HG03575 (cell line): ENCODE results near the gene KCTD18.

Experiments
- ATAC-seq: cut with Tn5 transposase; IDR thresholded peaks from one replicate; pipeline ENCODE4 v1.9.1; 2021; ENCODE audit not compliant: unreplicated experiment, insufficient number of reproducible peaks, low FRiP score; ENCODE audit errors: extremely low read depth

Gene KCTD18

GRCh38 chr2:200509612-200510433 lies at the start of gene KCTD18:
TSS of gene KCTD18 (minus strand) at chr2:200510068. CDS start at chr2:200507016, 3,052 bp downstream.
- ATAC-seq: peak; percentile 55

DNA sequence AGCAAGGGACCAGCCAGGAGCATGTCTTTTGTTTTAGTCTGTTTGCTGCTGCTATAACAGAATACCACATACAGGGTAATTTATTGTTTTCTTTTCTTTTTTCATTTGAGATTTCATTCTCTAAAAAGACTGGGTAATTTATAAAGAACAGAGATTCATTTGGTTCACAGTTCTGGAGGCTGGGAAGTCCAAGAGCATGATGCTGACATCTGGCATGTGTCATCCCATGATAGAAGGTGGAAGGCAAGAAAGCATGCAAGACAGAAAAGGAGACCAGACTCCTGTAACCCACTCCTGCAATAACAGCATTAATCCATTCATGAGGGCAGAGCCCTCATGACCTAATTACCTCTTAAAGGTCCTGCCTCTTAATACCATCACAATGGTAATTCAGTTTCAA lies 30.9 kb upstream of the KCTD18 start:
- ATAC-seq: no peak

DNA sequence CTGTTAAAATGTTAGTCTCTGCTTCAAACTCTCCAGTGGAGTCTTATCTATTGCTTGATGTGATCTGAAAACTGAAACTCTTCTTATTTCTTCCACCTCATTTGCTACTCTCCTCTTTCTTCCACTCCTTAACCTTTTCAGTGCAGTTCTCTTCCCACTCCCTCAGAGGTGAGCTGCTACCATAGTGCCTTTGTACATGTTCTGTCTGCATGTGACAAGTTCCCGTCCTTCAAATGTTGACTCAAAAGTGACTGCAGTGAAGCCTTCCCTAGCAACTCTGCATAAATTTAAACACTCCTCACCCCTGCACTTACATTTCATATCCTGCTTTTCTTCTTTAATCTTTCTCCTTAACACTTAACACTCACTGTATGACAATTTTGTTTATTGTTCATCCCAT lies 28.3 kb upstream of the KCTD18 start:
- no peak for ATAC-seq

GRCh38 chr2:200534572-200534971 lies 24.7 kb upstream of the KCTD18 start:
- ATAC-seq: no peak

DNA sequence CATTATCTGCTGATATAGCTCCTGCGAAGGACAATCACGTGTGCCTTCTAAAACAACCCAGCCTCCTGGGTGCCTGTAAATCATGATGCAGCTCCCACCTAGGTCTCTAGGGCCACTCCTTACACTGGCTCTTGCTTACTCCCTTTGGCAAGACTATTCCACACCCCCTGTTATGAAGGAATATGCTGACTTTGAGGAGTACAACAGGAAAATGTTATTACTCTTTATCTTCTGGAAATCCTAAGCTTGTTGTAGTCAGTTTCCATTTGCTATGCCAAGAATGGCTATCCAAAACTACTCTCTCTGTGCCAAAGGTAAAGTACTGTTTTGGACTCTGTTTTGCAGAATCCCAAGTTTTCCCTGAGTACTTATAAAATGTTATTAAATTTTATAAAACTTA lies 23.9 kb upstream of the KCTD18 start:
- no peak for ATAC-seq

DNA sequence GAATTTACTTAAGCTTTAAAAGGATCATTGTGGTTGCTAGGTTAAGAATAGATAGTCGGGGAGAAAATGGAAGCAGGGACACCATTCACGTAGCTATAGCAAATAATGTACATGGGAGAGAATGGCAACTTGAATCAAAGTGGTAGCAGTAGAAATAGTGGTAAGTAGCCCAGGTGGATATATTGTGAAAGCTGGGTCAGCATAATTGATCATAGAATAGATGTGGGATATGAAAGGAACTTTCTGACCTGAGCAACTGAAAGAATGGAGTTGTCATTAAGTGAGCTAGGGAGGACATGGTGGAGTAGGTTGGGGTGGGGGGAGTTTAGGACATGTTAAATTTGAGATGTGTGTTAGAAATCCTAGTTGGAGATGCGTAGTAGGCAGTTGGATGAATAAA lies 18.4 kb upstream of the KCTD18 start:
- no peak for ATAC-seq

- ATAC-seq: peak; percentile 96
These were observed 16.2 kb upstream of the KCTD18 start, which contains the start of gene SGO2 for GRCh38 chr2:200525882-200526651. TSS of gene SGO2 (plus strand) at chr2:200526207. CDS start at chr2:200532976, 6,769 bp downstream.

DNA sequence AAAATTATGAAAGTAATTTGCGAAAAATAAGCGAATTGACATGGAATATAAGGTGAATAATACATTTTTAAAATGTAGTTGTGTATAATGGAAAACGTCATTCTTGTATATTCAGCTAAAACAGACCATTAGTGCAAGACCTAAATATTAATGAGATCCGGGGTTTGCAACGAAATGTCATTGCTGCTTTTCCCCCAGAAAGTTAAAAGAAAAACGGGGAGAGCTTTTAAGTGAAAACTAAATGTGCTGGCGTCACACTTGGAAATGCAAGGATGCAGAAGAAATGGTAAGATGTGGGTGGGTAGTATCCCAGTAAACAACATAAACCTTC lies 15.6 kb upstream of the KCTD18 start:
- ATAC-seq: no peak

GRCh38 chr2:200525066-200525465 lies 15.2 kb upstream of the KCTD18 start:
- no peak for ATAC-seq

GRCh38 chr2:200523604-200524003 lies 13.7 kb upstream of the KCTD18 start:
- no peak for ATAC-seq

DNA sequence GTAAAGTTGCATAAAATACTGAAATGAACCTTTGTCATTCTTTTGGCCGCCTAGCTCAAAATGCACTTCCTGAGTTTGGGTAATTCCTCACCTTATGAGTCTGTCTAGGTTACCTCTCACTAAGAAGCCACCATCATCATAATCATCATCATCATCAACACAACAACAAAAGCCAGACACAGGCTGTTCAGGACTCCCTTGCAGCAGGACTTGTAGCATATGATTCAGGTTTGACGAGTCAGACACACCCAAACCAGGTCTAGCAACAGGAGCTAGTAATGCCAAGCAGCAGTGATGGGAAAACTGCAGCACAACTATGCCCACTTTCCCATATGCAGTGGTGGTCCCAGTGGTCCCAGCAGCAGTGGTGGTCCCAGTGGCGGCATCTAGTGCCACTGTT lies 13.3 kb upstream of the KCTD18 start:
- no peak for ATAC-seq

- ATAC-seq: no peak
These were observed 5.3 kb upstream of the KCTD18 start for GRCh38 chr2:200515155-200515554.

DNA sequence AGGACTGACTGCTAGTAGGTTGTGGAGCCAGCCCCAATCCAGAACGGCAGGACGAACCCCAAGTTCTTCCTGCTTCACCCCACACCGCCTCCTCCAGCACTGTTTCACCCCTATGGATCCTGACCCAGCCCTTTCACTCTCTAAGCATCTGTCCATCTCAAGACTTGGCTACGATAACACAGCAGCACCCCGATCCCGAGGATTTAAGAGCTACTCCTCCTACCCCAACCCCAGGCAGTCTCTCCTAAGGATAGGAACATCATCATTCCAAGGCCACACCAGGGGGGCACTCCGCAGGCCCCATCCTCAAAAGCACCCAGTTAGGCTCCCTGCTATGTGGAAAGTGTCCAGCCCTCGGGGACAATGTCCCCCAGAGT lies 645 bp downstream of the KCTD18 start:
- no peak for ATAC-seq

DNA sequence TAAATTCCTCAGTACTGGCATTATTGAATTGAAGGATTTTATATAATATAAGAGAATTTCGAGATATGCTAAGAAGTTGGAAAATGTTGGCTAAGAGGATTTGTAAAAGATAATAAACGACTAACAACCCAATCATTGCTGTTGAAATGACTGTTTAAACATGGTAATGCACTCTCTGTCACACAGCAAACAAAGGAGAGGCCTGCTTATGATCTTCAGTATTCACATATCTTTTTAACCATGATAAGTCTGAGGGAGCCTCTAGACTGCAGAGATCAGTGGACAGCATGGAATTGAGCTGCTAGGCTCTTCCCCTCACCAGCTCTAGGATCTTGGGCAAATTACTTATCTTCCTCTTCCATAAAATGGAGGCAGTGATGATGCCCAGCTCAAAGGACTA lies 2.7 kb downstream of the KCTD18 start:
- ATAC-seq: no peak

GRCh38 chr2:200506679-200507078 lies 3.2 kb downstream of the KCTD18 start:
- no peak for ATAC-seq

DNA sequence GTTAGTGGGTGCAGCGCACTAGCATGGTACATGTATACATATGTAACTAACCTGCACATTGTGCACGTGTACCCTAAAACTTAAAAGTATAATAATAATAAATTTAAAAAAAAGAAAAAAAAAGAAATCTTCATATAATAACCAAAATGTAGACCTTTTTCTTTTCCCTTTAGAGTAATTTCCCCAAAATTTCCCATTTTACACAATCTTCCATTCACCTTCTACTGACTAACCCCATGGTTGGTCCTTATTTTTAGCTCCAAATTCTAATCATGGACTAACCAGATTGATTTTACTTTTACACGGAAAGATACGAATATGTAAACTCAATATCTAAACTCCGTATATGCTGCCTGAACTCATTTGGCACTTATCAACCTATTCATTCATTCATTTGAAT lies 7.7 kb downstream of the KCTD18 start:
- no peak for ATAC-seq

DNA sequence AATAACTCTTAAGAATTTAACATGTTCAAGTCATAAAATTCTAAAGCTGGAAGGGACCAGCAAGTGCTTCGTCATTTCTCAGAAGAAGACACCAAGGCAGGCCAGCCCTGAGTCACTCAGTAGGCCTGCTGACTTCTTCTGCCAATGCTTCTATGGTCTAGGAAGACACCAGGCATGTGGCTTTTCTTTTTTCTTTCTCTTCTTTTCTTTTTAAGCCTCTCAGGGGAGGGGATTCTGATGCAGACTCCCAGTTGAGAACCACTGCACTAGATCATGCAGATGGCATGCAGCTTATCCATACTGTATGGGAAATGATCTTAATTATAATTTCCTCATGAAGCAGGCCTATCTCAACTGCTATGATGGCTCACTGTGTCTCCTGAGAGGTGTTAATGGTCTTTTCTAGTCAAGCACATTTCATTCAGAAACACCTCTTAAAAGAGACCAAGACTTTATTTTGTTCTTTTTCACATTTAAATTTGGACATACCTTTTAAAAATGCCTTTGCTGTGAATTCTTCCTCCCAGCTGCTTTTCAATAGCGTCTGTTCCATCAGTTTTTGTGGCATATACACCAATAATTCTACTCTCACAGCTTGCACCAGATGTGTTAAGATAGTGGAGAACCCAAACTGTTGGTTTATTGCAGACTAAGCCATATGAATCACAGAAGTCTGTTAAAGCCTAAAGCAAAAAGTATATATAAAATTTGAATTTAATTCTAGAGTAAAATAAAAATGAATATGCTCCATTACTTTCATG lies 11.3 kb downstream of the KCTD18 start:
- ATAC-seq: no peak

- ATAC-seq: no peak
These were observed 13.2 kb downstream of the KCTD18 start for GRCh38 chr2:200496696-200497095.

GRCh38 chr2:200494048-200494447 lies 15.8 kb downstream of the KCTD18 start:
- no peak for ATAC-seq

DNA sequence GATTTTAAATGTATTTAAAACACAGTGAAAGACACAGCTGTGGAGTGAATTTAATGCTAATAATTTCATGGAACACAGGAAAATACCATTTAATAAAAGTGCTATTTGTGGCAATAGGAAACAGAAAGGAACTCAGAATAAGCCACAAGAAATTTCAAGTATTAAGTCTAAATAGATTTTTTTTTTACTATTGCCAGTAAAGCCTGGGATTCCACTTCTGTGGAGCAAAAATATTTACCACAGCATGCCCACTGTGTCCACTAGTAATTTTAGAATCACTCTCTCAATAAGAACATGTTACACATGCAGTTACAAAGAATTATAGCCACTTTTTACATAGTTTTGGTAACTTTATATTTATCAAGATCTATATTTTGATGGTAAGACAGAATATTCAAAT lies 17.2 kb downstream of the KCTD18 start:
- no peak for ATAC-seq
